Measurements from ENCODE around the gene RTP4. TPM values are rescaled to one million over a fixed set of nuclear protein-coding genes. Genes with fewer than 3 reads are reported as not detected.

The RTP4 gene
- total RNA-seq (not detected in 2 replicates), polyA plus RNA-seq (not detected in 2 replicates)

GRCh38 chr3:187368251-187369088, at the start of gene RTP4:
RTP4 (plus strand) TSS chr3:187368385; CDS start chr3:187368442, 57 bp downstream.
- Histone ChIP-seq H3K4me1 (ENCODE audit: low read depth) (no peaks in the 10 kb centered on the region), H3K27me3 (no peaks in the 10 kb centered on the region), H3K36me3 (no peaks in the 10 kb centered on the region), H3K27ac (no peak within 1 kb of the TSS), H3K4me3 (no peak within 1 kb of the TSS), H3K9me3 (ENCODE audit: low read depth) (no peaks in the 10 kb centered on the region)
- peak in 1 of 2 donors; percentile 57 for DNase-seq (ENCODE audit: low read depth in 1 of 2, low spot score in 1 of 2)
- TF ChIP-seq CTCF (IDR thresholded peaks at IDR 0.05; ENCODE audit: low read depth, low read length): no peak

GRCh38 chr3:187318819-187319616, 49.2 kb upstream of the RTP4 start:
- Histone ChIP-seq H3K36me3 (no peaks in the 10 kb centered on the region), H3K4me1 (ENCODE audit: low read depth) (no peaks in the 10 kb centered on the region), H3K9me3 (ENCODE audit: low read depth) (no peaks in the 10 kb centered on the region), H3K4me3 (no peak overlapping the region), H3K27me3 (no peaks in the 10 kb centered on the region), H3K27ac (no peak overlapping the region)
- DNase-seq (ENCODE audit: low read depth in 1 of 2, low spot score in 1 of 2): peak; percentile 69 to 78
- peak; percentile 83 for TF ChIP-seq CTCF (IDR thresholded peaks at IDR 0.05; ENCODE audit: low read depth, low read length)

- DNase-seq (ENCODE audit: low read depth in 1 of 2, low spot score in 1 of 2): peak; percentile 78 to 81
- no peaks in the 10 kb centered on the region for H3K4me1 ChIP-seq (ENCODE audit: low read depth)
- no peaks in the 10 kb centered on the region for H3K36me3 ChIP-seq
- H3K27ac ChIP-seq: no peak overlapping the region
- H3K4me3 ChIP-seq: no peak overlapping the region
- no peaks in the 10 kb centered on the region for H3K27me3 ChIP-seq
- no peaks in the 10 kb centered on the region for H3K9me3 ChIP-seq (ENCODE audit: low read depth)
- peak; percentile 96 for TF ChIP-seq CTCF (IDR thresholded peaks at IDR 0.05; ENCODE audit: low read depth, low read length)
Observed at GRCh38 chr3:187319699-187320302, 48.4 kb upstream of the RTP4 start.

- Histone ChIP-seq H3K36me3 (no peaks in the 10 kb centered on the region), H3K27me3 (no peaks in the 10 kb centered on the region), H3K4me3 (no peak overlapping the region), H3K9me3 (ENCODE audit: low read depth) (no peaks in the 10 kb centered on the region), H3K27ac (no peak overlapping the region), H3K4me1 (ENCODE audit: low read depth) (no peaks in the 10 kb centered on the region)
- no peak for DNase-seq (ENCODE audit: low read depth in 1 of 2, low spot score in 1 of 2)
- TF ChIP-seq CTCF (IDR thresholded peaks at IDR 0.05; ENCODE audit: low read depth, low read length): no peak
Observed at GRCh38 chr3:187321766-187322165, 46.4 kb upstream of the RTP4 start.

GRCh38 chr3:187322291-187322690, 45.9 kb upstream of the RTP4 start:
- Histone ChIP-seq H3K4me1 (ENCODE audit: low read depth) (no peaks in the 10 kb centered on the region), H3K27me3 (no peaks in the 10 kb centered on the region), H3K36me3 (no peaks in the 10 kb centered on the region), H3K27ac (no peak overlapping the region), H3K4me3 (no peak overlapping the region), H3K9me3 (ENCODE audit: low read depth) (no peaks in the 10 kb centered on the region)
- no peak for DNase-seq (ENCODE audit: low read depth in 1 of 2, low spot score in 1 of 2)
- no peak for TF ChIP-seq CTCF (IDR thresholded peaks at IDR 0.05; ENCODE audit: low read depth, low read length)
